ENCODE results near the gene ROBO3. TPM values are rescaled to one million over a fixed set of nuclear protein-coding genes. Genes with fewer than 3 reads are reported as not detected.

Gene ROBO3
- total RNA-seq, 1 experiment from 2014 or later: 21.3 TPM

GRCh38 chr11:124922831-124923230 is 57.6 kb downstream of the ROBO3 start (continued):
- TF ChIP-seq CTCF (IDR thresholded peaks at IDR 0.05): no peak

GRCh38 chr11:124923296-124923695 is 58.1 kb downstream of the ROBO3 start:
- POLR2A ChIA-PET: no interaction called here
- Mint-ChIP-seq H3K27ac (no peak overlapping the region), H3K4me1 (no peaks in the 10 kb centered on the region), H3K4me3 (no peak overlapping the region), H3K36me3 (no peaks in the 10 kb centered on the region; the same call in 1 of the 2 replicates), H3K27me3 (ENCODE audit: low read depth) (peaks cover 80% of the 10 kb centered on the region), H3K9me3 (no peaks in the 10 kb centered on the region)
- ATAC-seq (no peak), DNase-seq (ENCODE audit: low spot score) (no peak)
- no peak for TF ChIP-seq KAT7 (CRISPR knock-in tag; IDR thresholded peaks at IDR 0.05; ENCODE audit: borderline replicate concordance)
- no peak for TF ChIP-seq ATF1 (CRISPR knock-in tag; IDR thresholded peaks at IDR 0.05)
- no peak for TF ChIP-seq ZNF121 (CRISPR knock-in tag; IDR thresholded peaks at IDR 0.05)
- TF ChIP-seq ZNF532 (CRISPR knock-in tag; IDR thresholded peaks at IDR 0.05; ENCODE audit: borderline replicate concordance): no peak
- TF ChIP-seq FOXP4 (CRISPR knock-in tag; IDR thresholded peaks at IDR 0.05): no peak
- no peak for TF ChIP-seq MAX (CRISPR knock-in tag; IDR thresholded peaks at IDR 0.05)
- TF ChIP-seq NR2C2 (CRISPR knock-in tag; IDR thresholded peaks at IDR 0.05): no peak
- no peak for TF ChIP-seq ERG (CRISPR knock-in tag; IDR thresholded peaks at IDR 0.05)
- TF ChIP-seq AFF4 (CRISPR knock-in tag; IDR thresholded peaks at IDR 0.05; ENCODE audit: borderline replicate concordance): no peak
- no peak for TF ChIP-seq JAZF1 (CRISPR knock-in tag; IDR thresholded peaks at IDR 0.05)
- TF ChIP-seq NR3C1 (CRISPR knock-in tag; conservative IDR thresholded peaks at IDR 0.05; ENCODE audit: low read depth): no peak
- CTCF ChIA-PET: interaction anchor here (1.4 kb wide), 1 partner anchor 58 kb away, joined by 3 read pairs; the partner anchor contains the start of gene ROBO3

Data from WTC11 (cell line).